Glutamatergic neuron (in vitro differentiated cells): Measurements from ENCODE around the gene CELF5. TPM values are rescaled to one million over a fixed set of nuclear protein-coding genes. Genes with fewer than 3 reads are reported as not detected.
"Not testable (repeated sequence)": the region's sequence is repeated elsewhere in the genome, so short reads cannot be mapped to it uniquely, and the experiment has no call there.

Experiments
- DNase-seq: peaks from one replicate; pipeline ENCODE4 v3.0.0; 2022
- H3K27ac Mint-ChIP-seq: one replicate; pipeline ENCODE4 v1.8.0; 2020; ENCODE audit warnings: mild to moderate bottlenecking, mixed read lengths, inconsistent platforms; ENCODE audit not compliant: unreplicated experiment
- H3K27me3 Mint-ChIP-seq: one replicate; pipeline ENCODE4 v1.8.0; 2020; ENCODE audit warnings: mild to moderate bottlenecking, moderate library complexity, mixed read lengths, inconsistent platforms; ENCODE audit not compliant: unreplicated experiment
- H3K36me3 Mint-ChIP-seq: one replicate; pipeline ENCODE4 v1.8.0; 2020; ENCODE audit warnings: mild to moderate bottlenecking, mixed read lengths, inconsistent platforms; ENCODE audit not compliant: unreplicated experiment
- H3K4me1 Mint-ChIP-seq: one replicate; pipeline ENCODE4 v1.8.0; 2020; ENCODE audit warnings: mild to moderate bottlenecking, low read depth, mixed read lengths, inconsistent platforms; ENCODE audit not compliant: unreplicated experiment
- H3K4me3 Mint-ChIP-seq: one replicate; pipeline ENCODE4 v1.8.0; 2020; ENCODE audit warnings: mild to moderate bottlenecking, mixed read lengths, inconsistent platforms; ENCODE audit not compliant: unreplicated experiment
- H3K9me3 Mint-ChIP-seq: one replicate; pipeline ENCODE4 v1.8.0; 2020; ENCODE audit warnings: mild to moderate bottlenecking, moderate library complexity, mixed read lengths, inconsistent platforms; ENCODE audit not compliant: unreplicated experiment
- CTCF ChIP-seq: fragments of 200-600 bp; sonication (generic); IDR thresholded peaks from one replicate; pipeline ENCODE4 v1.5.0; 2021; ENCODE audit not compliant: partially characterized antibody, unreplicated experiment
- total RNA-seq: library from RNA; stranded (reverse); fragmentation: NEBNext Ultra II Directional; extraction: Animal tissue kit (Norgen Biotek cat#: 25700); gene quantifications from one replicate; pipeline ENCODE4 v1.2.1, GENCODE V29; 2021; ENCODE audit not compliant: unreplicated experiment

Gene CELF5
- total RNA-seq, 1 donor from 2014 or later = 12.5 TPM

- no peaks in the 10 kb centered on the region for H3K36me3 Mint-ChIP-seq
- H3K4me1 Mint-ChIP-seq = no peaks in the 10 kb centered on the region
- TF ChIP-seq CTCF = no peak
Observed at GRCh38 chr19:3298853-3299449, 74.5 kb downstream of the CELF5 start.

GRCh38 chr19:3300566-3300965, 76.1 kb downstream of the CELF5 start:
- not testable (repeated sequence) for H3K4me3 Mint-ChIP-seq, H3K36me3 Mint-ChIP-seq, H3K4me1 Mint-ChIP-seq, H3K27me3 Mint-ChIP-seq, H3K27ac Mint-ChIP-seq, H3K9me3 Mint-ChIP-seq, DNase-seq

More at GRCh38 chr19:3298853-3299449, 74.5 kb downstream of the CELF5 start:
- Mint-ChIP-seq H3K4me3 (no peak overlapping the region), H3K27me3 (no peaks in the 10 kb centered on the region), H3K27ac (no peak overlapping the region), H3K9me3 (peaks cover 2% of the 10 kb centered on the region)
- DNase-seq = no peak

- TF ChIP-seq CTCF = no peak
- DNase-seq = no peak
- no peaks in the 10 kb centered on the region for H3K4me1 Mint-ChIP-seq
Observed at GRCh38 chr19:3302755-3303154, 78.3 kb downstream of the CELF5 start.

GRCh38 chr19:3304871-3305423, 80.5 kb downstream of the CELF5 start:
- Mint-ChIP-seq H3K27ac (no peak overlapping the region), H3K4me3 (no peak overlapping the region), H3K4me1 (no peaks in the 10 kb centered on the region), H3K36me3 (no peaks in the 10 kb centered on the region), H3K27me3 (peaks cover 6% of the 10 kb centered on the region), H3K9me3 (no peaks in the 10 kb centered on the region)
- TF ChIP-seq CTCF = peak; percentile 98
- peak; percentile 82 for DNase-seq

More at GRCh38 chr19:3302755-3303154, 78.3 kb downstream of the CELF5 start:
- Mint-ChIP-seq H3K27ac (no peak overlapping the region), H3K9me3 (no peaks in the 10 kb centered on the region), H3K27me3 (no peaks in the 10 kb centered on the region), H3K36me3 (no peaks in the 10 kb centered on the region), H3K4me3 (no peak overlapping the region)

GRCh38 chr19:3309724-3310123, 85.3 kb downstream of the CELF5 start:
- H3K9me3 Mint-ChIP-seq = peaks cover 1% of the 10 kb centered on the region
- no peaks in the 10 kb centered on the region for H3K4me1 Mint-ChIP-seq
- no peak for TF ChIP-seq CTCF
- peaks cover 13% of the 10 kb centered on the region for H3K27me3 Mint-ChIP-seq
- H3K27ac Mint-ChIP-seq = no peak overlapping the region
- no peaks in the 10 kb centered on the region for H3K36me3 Mint-ChIP-seq
- no peak overlapping the region for H3K4me3 Mint-ChIP-seq
- no peak for DNase-seq
